GM18502 (cell line): ENCODE data around the gene ADGRA3.
A peak's percentile ranks its signal among the peaks of the same experiment; 100 is the strongest.

Experiments
- ATAC-seq: cut with Tn5 transposase; IDR thresholded peaks from one replicate; pipeline ENCODE4 v1.9.1; 2021; ENCODE audit warnings: mild to moderate bottlenecking; ENCODE audit not compliant: unreplicated experiment, poor library complexity

The ADGRA3 gene

DNA sequence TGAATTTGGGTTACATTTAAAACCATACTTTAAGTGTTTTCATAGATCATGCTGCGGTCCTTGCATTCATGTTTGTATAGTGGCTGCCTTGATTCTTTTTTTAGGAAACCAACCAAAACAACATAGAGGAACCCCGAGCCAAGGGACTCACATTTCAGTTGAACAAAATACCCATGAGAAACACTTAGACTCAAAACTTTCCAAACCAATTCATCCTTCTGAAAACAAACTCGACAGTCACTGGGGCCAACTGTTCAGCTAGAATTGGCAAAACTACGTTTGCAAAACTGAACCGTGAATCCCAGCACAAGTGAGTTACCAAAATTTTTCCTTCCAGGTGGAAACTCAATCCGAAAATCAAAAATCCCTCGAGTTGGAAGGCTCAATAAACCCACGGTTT, 1.4 kb downstream of the ADGRA3 start:
- no peak for ATAC-seq

DNA sequence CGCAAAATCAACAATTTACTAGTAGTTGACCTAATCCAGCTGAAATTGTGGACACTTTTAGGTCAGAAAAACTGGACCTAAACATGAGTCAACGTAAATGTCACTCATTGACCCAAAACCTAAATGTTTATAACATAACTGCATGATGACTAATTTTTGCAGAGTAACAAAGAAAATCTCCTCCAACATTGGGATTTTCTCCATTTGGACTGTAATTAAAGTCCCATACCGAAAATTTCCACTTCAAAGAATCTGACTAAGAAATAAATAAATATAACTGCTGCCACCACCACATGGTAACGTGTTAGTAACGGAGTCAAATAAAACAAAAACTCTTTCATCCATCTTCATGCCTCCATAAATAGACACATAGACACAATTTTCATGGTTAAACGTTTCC, 1.9 kb downstream of the ADGRA3 start:
- no peak for ATAC-seq

DNA sequence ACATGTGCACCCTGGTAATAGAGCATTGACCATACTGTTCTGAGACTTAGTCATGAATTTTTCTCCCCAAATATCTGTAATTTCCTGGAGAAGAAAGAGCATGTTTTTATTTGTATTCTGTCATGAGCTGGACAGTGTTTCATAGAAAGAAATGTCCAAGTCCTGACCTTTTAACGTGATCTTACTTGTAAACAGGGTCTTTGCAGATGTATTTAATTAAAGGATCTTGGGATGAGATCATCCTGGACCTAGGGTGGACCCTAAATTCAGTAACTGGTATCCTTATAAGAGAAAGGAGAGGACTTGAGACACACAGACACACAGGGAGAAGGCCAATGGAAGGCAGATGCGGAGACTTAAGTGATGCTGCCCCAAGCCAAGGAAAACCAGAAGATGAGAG, 3.6 kb downstream of the ADGRA3 start:
- ATAC-seq: no peak

DNA sequence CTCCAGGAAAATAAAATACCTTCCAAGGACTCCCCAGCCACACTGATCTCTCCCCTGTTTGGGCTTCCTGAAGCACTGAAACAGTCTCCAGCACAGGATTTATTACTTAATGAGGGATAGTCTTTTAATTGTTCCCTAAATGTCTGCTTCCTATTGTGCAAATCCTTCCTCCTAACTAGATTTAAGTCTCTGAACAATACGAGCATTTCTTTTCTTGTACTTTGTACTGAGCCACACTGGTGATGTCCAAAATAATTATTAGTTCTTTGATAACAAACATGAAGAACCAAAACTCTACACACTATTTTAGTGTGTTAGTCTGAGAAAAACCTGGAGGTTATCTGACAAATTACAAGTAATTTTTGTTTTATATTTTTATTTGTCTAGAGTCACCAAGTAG, 5.1 kb downstream of the ADGRA3 start:
- ATAC-seq: no peak

DNA sequence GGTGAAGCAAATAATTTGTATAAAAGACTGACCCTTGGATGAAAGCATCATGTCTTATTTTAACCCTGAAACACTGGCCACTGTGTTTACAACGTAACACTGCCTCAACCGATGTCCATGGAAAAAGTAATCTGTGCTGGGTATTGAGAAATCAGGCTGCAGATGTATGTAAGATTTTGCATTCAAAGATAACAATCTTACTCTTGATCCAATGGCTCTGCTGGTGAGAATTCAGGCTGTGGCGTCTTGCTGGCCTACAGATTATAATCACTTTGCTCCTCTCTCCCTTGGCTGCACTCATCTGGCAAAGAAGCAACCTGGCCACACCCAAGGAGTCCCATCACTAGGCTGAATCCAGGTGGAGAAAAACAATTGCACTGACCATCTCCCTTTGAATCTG, 7.5 kb downstream of the ADGRA3 start:
- no peak for ATAC-seq

DNA sequence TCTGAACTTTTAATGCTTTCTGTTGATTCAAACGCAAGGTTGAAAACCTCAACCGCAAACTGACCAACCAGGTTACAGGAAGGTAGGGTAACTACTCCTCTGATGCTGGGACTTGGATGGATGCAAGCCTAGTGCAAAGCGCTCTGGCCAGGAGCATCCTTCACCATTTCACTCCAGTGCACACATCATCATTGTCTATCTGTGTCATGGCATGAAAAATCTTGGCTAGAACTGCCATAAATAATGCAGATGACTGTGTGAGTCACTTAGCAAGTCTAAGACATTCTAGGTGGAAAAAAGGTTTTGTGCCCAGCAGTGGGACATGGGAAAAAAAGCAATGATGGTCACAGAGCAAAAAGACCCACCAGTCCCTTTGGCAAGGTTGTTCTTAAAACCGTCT, 10.9 kb downstream of the ADGRA3 start:
- no peak for ATAC-seq

DNA sequence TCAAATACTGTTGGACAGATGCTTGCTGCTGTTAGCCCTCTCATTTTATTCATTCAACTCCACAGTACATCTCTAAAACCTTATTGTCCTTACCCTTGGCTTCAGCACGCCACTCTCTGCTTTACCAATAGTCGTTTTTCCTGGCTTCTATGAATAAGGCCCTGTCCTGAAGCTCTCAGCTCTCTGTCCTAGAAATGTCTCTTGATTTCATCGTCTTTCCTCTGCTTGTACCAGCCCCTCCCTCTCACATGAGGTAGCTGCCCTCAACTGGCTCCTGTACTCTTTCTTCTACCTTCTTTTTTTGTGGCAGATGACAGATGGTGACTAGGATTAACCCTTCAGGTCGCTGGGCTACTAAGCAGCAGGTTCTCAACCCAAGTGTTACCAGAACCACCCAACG, 11.4 kb downstream of the ADGRA3 start:
- no peak for ATAC-seq

DNA sequence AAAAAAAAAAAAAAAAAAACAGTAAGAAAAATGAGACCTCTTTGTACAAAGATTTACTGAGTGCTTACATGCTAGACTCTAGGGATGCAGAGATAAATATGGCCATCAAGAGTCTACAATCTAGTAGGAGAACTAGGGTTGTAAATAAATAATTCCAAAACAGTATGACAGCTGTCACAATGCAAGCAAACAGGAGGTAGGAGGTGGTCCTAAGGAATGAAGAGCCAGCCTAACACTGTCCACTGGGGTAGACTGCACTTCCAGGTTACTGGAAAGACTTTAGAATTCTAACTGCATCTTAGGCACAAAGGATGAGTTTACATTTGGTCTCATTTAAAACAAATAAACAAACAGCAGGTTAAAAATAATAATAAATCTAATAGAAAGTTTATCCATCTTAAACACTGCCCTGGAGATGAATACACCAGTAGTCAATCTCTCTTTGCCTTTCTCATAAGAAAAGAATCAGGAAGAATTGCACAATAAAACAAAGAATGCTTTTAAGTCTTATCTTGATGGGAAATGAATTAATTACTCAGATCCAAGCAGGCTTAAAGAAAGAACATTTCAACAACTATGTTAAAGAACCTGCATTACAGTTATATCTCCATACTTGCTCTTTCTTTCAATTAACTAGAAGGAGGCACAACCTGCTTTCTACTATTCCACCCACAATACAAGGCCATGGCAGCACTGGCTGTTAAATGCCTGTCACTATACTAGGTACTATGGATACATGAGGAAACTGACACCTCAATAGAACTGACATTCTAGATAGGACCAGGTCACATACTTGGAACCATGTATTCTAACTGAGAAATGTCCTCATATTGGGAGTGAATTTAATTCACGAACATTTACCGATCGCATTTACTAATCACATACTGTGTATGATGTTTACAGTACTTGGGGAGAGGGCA, 12.7 kb downstream of the ADGRA3 start:
- no peak for ATAC-seq

DNA sequence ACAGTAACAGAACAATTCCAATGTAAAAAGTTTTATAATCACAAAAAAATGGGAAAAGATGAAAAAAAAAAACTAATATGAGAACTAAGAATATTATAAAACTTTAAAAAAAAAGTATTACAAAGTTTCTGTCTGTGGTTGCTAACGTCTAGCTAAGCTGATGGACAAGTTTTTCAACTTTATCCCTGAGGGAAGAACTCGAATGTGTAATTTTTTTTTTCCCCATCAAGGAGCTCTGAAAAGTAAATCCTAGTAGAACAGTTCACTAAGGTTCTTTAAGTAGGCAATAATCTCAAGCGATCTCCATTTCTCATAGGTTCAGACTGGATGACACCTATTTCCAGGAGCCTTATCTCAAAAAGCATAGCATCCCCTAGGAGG, 14.2 kb downstream of the ADGRA3 start:
- ATAC-seq: no peak

DNA sequence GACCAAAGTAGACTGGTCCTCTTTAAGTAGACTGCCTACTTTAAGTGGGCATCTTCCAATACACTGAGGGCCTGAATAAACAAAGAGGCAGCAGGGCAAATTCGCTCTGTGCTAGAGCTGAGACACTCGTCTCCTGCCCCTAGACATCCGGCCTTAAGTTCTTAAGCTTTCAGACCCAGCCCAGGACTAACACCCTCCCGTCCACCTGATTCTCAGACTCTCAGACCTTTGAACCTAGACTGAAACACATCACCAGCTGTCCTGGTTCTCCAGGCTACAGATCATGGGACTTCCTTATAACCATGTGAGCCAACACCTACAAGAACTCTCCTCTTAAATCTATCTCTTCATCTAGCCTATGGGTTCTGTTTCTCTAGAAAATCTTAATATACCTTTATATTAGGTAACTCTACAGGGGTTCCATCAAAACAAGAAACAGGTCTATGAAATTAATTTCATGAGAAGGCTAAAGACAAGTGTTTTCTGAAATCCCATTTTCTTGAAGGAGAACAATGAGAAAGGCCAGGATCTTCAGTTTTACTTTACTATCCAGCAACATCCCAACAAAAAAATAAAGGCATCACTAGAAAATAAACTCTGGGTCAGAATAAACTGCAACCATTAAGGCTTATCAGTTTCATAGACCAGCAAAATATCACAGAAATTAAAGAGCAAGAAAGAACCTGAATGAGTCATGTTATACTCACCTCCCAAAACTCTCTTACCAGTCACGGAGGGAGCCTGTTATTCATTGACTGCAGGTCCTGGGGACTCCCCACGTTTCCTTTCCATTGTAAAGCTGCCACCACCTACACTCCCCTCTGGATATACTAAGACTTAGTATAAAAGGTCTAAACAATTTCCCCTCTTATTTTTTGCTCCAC, 14.8 kb downstream of the ADGRA3 start:
- peak; percentile 56 for ATAC-seq

DNA sequence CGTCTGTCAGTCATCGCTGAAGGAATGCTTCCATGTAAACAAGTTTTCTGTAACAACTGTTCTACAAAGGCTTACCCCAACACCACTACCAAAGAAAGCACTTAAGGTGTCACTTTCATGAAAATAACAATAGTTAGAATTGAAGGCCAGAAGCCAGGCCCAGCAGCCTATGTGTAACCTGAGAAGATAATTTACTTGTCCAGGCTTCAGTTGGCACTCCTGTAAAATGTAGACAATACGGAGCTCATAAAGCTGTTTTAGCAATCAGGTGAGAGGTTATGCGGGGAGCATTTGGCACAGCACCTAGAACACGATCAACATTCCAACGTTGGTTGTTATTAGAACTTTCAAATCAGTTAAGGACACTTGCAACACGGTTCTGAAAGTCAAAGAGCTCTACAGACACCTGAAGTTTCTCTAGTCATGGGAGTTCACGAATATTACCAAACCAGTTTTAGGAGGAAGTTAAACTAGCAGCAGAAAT, 15.7 kb downstream of the ADGRA3 start:
- no peak for ATAC-seq

DNA sequence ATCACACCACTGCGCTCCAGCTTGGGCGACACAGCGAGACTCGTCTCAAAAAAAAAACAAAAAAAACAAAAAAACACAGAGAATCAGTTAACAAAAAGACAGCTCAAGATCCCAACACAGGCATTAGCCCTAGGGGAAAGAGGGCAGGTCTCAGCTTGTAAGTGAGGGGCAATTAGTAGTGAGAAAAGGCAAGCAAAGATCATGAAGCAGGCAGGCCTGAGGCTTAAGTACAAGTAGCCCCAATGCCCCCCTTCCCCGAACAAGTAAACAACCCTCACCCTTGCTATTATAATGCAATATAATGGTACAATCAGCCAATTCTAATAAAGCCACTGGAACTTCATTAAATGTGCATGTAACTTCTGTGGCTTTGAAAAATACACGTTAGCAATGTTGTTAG, 17.0 kb downstream of the ADGRA3 start:
- ATAC-seq: no peak

DNA sequence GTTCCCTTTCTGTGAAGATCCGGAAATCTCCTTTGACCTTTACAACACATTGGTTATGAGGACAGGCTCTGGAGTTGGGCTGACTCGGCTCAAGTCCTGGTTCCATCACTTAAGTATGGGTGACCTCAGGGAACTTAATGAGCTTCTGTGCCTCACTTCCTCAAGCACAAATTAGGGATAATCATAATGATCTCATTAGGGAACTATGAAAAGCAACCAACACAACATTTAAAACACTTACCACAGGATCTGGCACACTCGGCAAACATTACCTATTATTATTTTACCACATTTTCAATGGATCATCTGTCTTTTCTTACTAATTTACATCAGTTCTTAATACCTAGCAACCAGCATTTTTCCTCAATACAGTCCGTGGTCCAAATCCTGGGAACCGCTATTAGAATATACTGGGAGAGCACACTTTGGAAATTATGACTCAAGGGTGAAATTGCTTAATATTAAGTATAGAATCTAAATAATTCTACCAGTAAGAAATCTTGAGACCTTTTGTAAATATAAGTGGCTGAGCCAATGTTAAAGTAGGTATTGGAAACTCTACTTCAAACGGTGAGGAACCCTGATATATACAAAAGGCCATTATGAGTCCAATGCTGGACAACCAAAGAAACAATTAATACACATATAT, 19.6 kb downstream of the ADGRA3 start:
- no peak for ATAC-seq

DNA sequence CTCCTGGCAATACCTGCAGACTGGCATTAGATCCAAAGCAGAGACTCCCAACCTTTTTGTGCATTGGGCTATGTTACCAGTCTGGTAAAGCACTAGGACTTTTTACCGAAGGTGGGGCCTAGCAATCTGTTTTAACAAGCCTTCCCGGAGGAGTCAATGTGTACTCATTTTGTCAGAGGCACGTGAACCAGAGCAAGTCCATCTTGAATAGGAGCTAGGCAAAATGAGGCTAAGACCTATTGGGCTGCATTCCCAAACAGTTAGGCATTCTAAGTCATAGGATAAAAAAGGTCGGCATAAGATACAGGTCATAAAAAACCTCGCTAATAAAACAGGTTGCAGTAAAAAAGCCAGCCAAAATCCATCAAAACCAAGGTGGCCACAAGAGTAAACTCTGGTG, 22.3 kb downstream of the ADGRA3 start:
- ATAC-seq: no peak

DNA sequence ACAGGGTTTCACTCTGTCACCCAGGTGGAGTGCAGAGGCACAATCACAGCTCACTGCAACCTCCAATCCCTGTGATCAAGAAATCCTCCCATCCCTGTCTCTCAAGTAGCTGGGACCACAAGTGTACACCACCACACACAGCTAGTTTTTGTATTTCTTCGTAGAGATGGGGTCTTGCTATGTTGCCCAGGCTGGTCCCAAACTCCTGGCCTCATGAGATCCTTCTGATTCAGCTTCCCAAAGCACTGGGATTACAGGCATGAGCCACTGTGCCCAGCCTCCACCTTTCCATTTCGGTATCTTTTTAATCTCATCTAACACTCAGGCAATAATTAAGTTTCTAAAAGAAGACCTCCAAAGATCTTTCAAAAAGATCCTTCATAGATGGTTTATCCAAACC, 22.9 kb downstream of the ADGRA3 start:
- no peak for ATAC-seq

DNA sequence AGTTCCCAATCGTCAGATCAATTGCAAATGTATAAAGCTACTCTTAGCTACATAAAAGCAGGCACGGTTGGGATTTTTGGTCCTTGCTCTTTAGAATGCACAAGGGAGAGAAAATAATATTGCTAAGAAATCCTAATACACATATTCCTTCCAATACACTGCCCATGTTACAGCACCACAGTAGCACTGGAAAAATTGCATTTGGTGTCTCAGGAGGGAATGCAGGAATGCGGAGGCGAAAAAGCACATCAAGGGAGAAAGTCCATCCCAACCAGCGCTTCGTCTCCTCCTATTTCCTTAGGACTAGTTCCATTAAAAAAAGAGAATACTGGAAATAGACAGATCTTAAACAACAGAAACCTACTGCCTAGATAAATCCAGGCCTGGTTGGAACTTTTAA, 23.9 kb downstream of the ADGRA3 start:
- no peak for ATAC-seq

DNA sequence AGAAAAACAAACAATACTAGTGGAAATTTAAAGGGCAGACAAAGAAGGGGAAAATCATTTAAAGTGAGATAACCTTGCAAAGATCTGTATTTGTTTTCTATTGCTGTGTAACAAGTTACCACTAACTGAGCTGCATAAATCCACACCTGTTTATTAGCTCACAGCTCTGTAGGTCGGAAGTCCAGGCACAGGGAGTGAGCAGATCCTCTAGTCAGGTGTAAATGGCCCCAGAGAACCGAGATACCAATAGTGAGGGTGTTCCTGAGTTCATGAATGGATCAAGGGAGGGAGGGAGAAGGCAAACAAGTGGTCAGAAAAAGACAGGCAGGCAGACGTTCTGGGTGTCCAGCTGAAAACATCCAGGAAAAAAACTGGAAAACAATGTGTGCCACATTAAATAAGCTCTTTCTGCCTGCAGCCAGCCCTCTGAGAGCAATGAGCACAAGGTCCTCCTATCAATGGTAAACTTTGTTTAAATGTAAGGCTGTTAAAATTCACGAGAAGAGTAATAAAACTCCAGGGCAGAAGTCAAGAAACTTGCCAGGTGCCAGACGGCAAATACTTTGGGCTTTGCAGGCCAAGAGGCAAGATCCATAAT, 25.0 kb downstream of the ADGRA3 start:
- ATAC-seq: no peak

DNA sequence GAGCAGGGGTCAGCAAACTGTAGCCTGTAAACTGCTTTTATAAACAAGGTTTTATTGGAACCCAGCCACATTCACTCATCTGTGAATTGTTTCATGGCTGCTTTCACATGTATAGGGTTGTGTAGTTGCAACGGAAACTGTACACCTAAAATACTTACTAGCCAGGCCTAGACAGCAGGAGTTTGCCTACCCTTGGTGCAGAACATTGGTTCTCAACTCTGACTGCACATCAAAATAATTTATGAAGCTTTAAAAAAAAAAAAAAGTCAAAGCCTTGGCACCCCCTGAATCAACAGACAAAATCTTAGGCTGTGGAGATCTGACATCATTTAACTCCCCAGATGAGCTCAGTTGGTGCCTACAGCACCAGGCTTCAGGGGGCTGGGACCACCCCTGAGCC, 27.8 kb downstream of the ADGRA3 start:
- no peak for ATAC-seq

DNA sequence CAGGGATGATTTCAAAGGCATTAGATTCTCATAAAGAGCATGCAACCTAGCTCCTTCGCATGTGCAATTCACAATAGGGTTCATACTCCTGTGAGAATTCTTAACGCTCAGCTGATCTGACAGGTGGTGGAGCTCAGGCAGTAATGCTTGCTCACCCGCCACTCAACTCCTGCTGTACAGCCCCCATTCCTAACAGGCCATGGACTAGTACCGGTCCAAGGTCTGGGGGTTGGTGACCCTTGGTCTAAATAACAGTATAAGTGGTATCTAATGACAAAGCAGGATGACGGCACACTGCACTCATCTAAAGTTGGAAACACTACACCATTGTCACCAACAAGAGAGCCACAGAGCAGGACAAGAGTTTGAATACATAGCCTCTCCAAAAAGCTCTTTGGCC, 28.5 kb downstream of the ADGRA3 start:
- ATAC-seq: no peak

DNA sequence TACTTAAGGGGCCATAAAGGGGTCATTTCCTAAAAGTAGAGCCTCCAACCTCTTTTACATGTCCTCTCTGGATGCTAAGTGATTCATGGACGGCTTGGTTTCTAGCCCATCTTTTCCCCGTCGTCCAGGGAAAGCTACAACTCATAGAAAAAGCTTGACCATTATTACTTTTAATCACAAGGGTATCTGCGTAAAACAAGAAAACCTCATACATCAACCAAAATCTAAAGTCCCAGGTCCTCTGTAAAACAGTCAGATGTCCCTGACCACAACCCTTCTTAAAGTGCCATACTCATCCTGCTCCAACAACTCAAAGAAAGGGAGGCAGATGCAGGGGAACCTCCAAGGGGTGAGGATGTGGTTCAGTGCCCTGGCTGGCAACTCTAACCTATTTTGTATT, 29.6 kb downstream of the ADGRA3 start:
- ATAC-seq: no peak
